IMR-90 (cell line): ENCODE data around the gene TMEM240. TPM values are rescaled to one million over a fixed set of nuclear protein-coding genes. Genes with fewer than 3 reads are reported as not detected.

Experiments
- ATAC-seq: fragments of 200-7000 bp; cut with Tn5 transposase; 2 replicates; pipeline ENCODE4 v1.9.1; 2020; ENCODE audit warnings: low read depth, mild to moderate bottlenecking, moderate library complexity
- BruUV-seq: library from RNA; stranded (reverse); fragments of 400-500 nt; replicated peaks from 2 replicates; lab custom pipeline; 2021; lab: Mats Ljungman, UMichigan
- CTCF ChIA-PET: fragments of 300-600 bp; formaldehyde crosslinking; extraction: SDS; loops from one replicate; lab custom pipeline; 2021; ENCODE audit warnings: antibody characterized with exemption; lab: Yijun Ruan, JAX
- POLR2A ChIA-PET: fragments of 300-600 bp; sonication (Branson Sonifier 250); formaldehyde crosslinking; loops from one replicate; lab custom pipeline; 2022; ENCODE audit warnings: antibody characterized with exemption; ENCODE audit not compliant: unreplicated experiment; lab: Charles Lee
- DNase-seq: peaks from one replicate; pipeline ENCODE4 v3.0.0; 2013
- H2AFZ ChIP-seq: replicated peaks from 2 replicates; pipeline ENCODE3; 2013; ENCODE audit warnings: low read length, mild to moderate bottlenecking; ENCODE audit not compliant: poor library complexity
- H2AK5ac ChIP-seq: 2 replicates; pipeline ENCODE4 v1.6.1; 2013; ENCODE audit warnings: low read depth, low read length, inconsistent platforms
- H2AK9ac ChIP-seq: replicated peaks from 2 replicates; pipeline ENCODE3; 2013; ENCODE audit warnings: mild to moderate bottlenecking, low read depth, low read length, moderate library complexity; ENCODE audit not compliant: poor library complexity
- H2BK120ac ChIP-seq: 2 replicates; pipeline ENCODE4 v1.6.1; 2013; ENCODE audit warnings: low read depth, low read length, inconsistent platforms
- H2BK15ac ChIP-seq: 3 replicates; pipeline ENCODE4 v1.6.1; 2013; ENCODE audit warnings: low read depth, low read length, inconsistent platforms
- H2BK20ac ChIP-seq: 2 replicates; pipeline ENCODE4 v1.6.1; 2013; ENCODE audit warnings: low read depth, mild to moderate bottlenecking, inconsistent platforms, low read length, moderate library complexity
- H2BK5ac ChIP-seq: 2 replicates; pipeline ENCODE4 v1.6.1; 2013; ENCODE audit warnings: mild to moderate bottlenecking, low read depth, low read length, inconsistent platforms; ENCODE audit not compliant: poor library complexity, severe bottlenecking
- H3K14ac ChIP-seq: replicated peaks from 2 replicates; pipeline ENCODE4 v1.6.1; 2013; ENCODE audit warnings: low read depth, low read length, inconsistent platforms
- H3K18ac ChIP-seq: 2 replicates; pipeline ENCODE4 v1.6.1; 2013; ENCODE audit warnings: low read depth, low read length, control low read depth
- H3K23ac ChIP-seq: 2 replicates; pipeline ENCODE4 v1.6.1; 2013; ENCODE audit warnings: low read depth, low read length, inconsistent platforms
- H3K27ac ChIP-seq: 2 replicates; pipeline ENCODE4 v1.5.1; 2013; ENCODE audit warnings: mild to moderate bottlenecking, control low read depth, low read length; ENCODE audit not compliant: insufficient read depth
- H3K27me3 ChIP-seq: 2 replicates; pipeline ENCODE4 v1.6.1; 2013; ENCODE audit warnings: low read length; ENCODE audit not compliant: control insufficient read depth, insufficient read depth
- H3K36me3 ChIP-seq: 2 replicates; pipeline ENCODE4 v1.6.1; 2013; ENCODE audit warnings: low read length, mixed read lengths; ENCODE audit not compliant: control insufficient read depth, insufficient read depth
- H3K4ac ChIP-seq: 2 replicates; pipeline ENCODE4 v1.6.1; 2013; ENCODE audit warnings: low read depth, low read length, inconsistent platforms
- H3K4me1 ChIP-seq: 2 replicates; pipeline ENCODE4 v1.6.1; 2013; ENCODE audit warnings: low read length, mixed read lengths; ENCODE audit not compliant: control insufficient read depth, insufficient read depth
- H3K4me2 ChIP-seq: 2 replicates; pipeline ENCODE4 v1.6.1; 2013; ENCODE audit warnings: low read depth, mild to moderate bottlenecking, control low read depth, low read length, moderate library complexity
- H3K4me3 ChIP-seq: 2 replicates; pipeline ENCODE4 v1.5.1; 2013; ENCODE audit warnings: low read depth, mild to moderate bottlenecking, control low read depth, low read length, moderate library complexity; ENCODE audit not compliant: insufficient read depth
- H3K56ac ChIP-seq: 2 replicates; pipeline ENCODE4 v1.6.1; 2013; ENCODE audit warnings: low read length, inconsistent platforms; ENCODE audit not compliant: insufficient read depth; ENCODE audit errors: extremely low read depth
- H3K79me1 ChIP-seq, 2 experiments: 2 replicates each; pipeline ENCODE4 v1.6.1; 2013; ENCODE audit warnings: low read length in 2 of 2, inconsistent platforms in 1 of 2, low read depth in 1 of 2
- H3K9ac ChIP-seq: 2 replicates; pipeline ENCODE4 v1.6.1; 2013; ENCODE audit warnings: low read depth, low read length, control low read depth
- H3K9me1 ChIP-seq: 2 replicates; pipeline ENCODE4 v1.6.1; 2013; ENCODE audit warnings: low read length, inconsistent platforms; ENCODE audit not compliant: insufficient read depth
- H3K9me3 ChIP-seq: 2 replicates; pipeline ENCODE4 v1.6.1; 2013; ENCODE audit warnings: low read length; ENCODE audit not compliant: control insufficient read depth, insufficient read depth
- H4K20me1 ChIP-seq: 2 replicates; pipeline ENCODE4 v1.6.1; 2013; ENCODE audit warnings: low read length, inconsistent platforms; ENCODE audit not compliant: insufficient read depth
- H4K5ac ChIP-seq: 2 replicates; pipeline ENCODE4 v1.6.1; 2013; ENCODE audit warnings: mild to moderate bottlenecking, low read depth, low read length, control low read depth
- H4K8ac ChIP-seq, 2 experiments: 2 replicates each; pipeline ENCODE4 v1.6.1; 2013; ENCODE audit warnings: low read depth in 2 of 2, low read length in 2 of 2, control low read depth in 1 of 2, inconsistent platforms in 1 of 2
- H4K91ac ChIP-seq: 2 replicates; pipeline ENCODE4 v1.6.1; 2013; ENCODE audit warnings: low read depth, low read length, inconsistent platforms; ENCODE audit not compliant: insufficient read depth
- BHLHE40 ChIP-seq: fragments of 150-350 bp; IDR thresholded peaks from 2 replicates; pipeline ENCODE4 v1.6.1; 2016; ENCODE audit warnings: mild to moderate bottlenecking, low read depth, low read length
- CEBPB ChIP-seq: IDR thresholded peaks from 2 replicates; pipeline ENCODE4 v1.6.1; 2012; ENCODE audit warnings: low read depth, low read length, improper control_type of control experiment
- CHD1 ChIP-seq: IDR thresholded peaks from 2 replicates; pipeline ENCODE4 v1.6.1; 2012; ENCODE audit warnings: low read depth, low read length, improper control_type of control experiment
- FOS ChIP-seq: fragments of 150-350 bp; IDR thresholded peaks from 2 replicates; pipeline ENCODE4 v1.6.1; 2016; ENCODE audit warnings: low read depth, low read length
- MAFK ChIP-seq: IDR thresholded peaks from 2 replicates; pipeline ENCODE4 v1.6.1; 2012; ENCODE audit warnings: low read depth, low read length, improper control_type of control experiment
- MAZ ChIP-seq: IDR thresholded peaks from 2 replicates; pipeline ENCODE4 v1.6.1; 2012; ENCODE audit warnings: low read depth, mild to moderate bottlenecking, low read length, improper control_type of control experiment, moderate library complexity, borderline replicate concordance
- MXI1 ChIP-seq: IDR thresholded peaks from 2 replicates; pipeline ENCODE4 v1.6.1; 2012; ENCODE audit warnings: low read depth, mild to moderate bottlenecking, low read length, moderate library complexity, borderline replicate concordance
- NFE2L2 ChIP-seq: fragments of 150-350 bp; IDR thresholded peaks from 2 replicates; pipeline ENCODE4 v1.6.1; 2016; ENCODE audit warnings: low read depth, mild to moderate bottlenecking, low read length
- RAD21 ChIP-seq: IDR thresholded peaks from 2 replicates; pipeline ENCODE4 v1.6.1; 2012; ENCODE audit warnings: low read length, improper control_type of control experiment
- RCOR1 ChIP-seq: IDR thresholded peaks from 2 replicates; pipeline ENCODE4 v1.6.1; 2012; ENCODE audit warnings: mild to moderate bottlenecking, low read length, improper control_type of control experiment; ENCODE audit not compliant: insufficient replicate concordance
- RFX5 ChIP-seq: IDR thresholded peaks from 2 replicates; pipeline ENCODE4 v1.8.0; 2012; ENCODE audit warnings: low read depth, mild to moderate bottlenecking, low read length, moderate library complexity
- SMC3 ChIP-seq: fragments of 150-350 bp; IDR thresholded peaks from 2 replicates; pipeline ENCODE4 v1.6.1; 2016; ENCODE audit warnings: low read depth, mild to moderate bottlenecking, antibody characterized with exemption, low read length, moderate library complexity
- WGBS, 2 experiments: methylation state at CpG; one replicate each; pipeline versions ENCODE4 v1.1.5 to v1.1.7; 2013; ENCODE audit warnings: missing lambda C conversion rate in 2 of 2; ENCODE audit not compliant: insufficient read length in 1 of 2; ENCODE audit errors: extremely low coverage in 2 of 2; 5-methylcytosine and 5-hydroxymethylcytosine counted together
- dilution Hi-C: fragments of 300-500 bp; cut with HindIII; formaldehyde crosslinking; loops from one replicate; pipeline ENCODE4 v1.14.3; 2018; ENCODE audit warnings: low sequenced_read_pairs; ENCODE audit not compliant: unreplicated experiment
- in situ Hi-C: fragments of 300-500 bp; cut with MboI; formaldehyde crosslinking; loops from 3 replicates; pipeline ENCODE4 v1.14.3; 2019; ENCODE audit warnings: low sequenced_read_pairs, inconsistent platforms, mixed read lengths
- intact Hi-C: fragments of 100-400 bp; cut with micrococcal nuclease; formaldehyde crosslinking; loops from 2 replicates; pipeline ENCODE4 v1.10.0; 2022
- polyA plus RNA-seq, 3 experiments: library from polyadenylated mRNA; depleted of rRNA; stranded (reverse); fragments of >200 nt; gene quantifications; 2 replicates each; pipeline ENCODE4 v1.2.3, GENCODE V29; 2012; ENCODE audit warnings: low replicate concordance in 1 of 3
- total RNA-seq: library from RNA; depleted of rRNA; stranded (reverse); fragments of >200 nt; gene quantifications from 2 replicates; pipeline ENCODE4 v1.2.3, GENCODE V29; 2012
- TF ChIP-seq, protein P1 (sequence below): fragments of 150-350 bp; IDR thresholded peaks from 2 replicates; pipeline ENCODE4 v1.6.1; 2016; ENCODE audit warnings: low read depth, mild to moderate bottlenecking, low read length, moderate library complexity, borderline replicate concordance
- TF ChIP-seq, protein P2 (sequence below): fragments of 150-350 bp; IDR thresholded peaks from 2 replicates; pipeline ENCODE4 v1.6.1; 2017; ENCODE audit warnings: mild to moderate bottlenecking, antibody characterized with exemption, low read length, low read depth
- TF ChIP-seq, protein P3 (sequence below): conservative IDR thresholded peaks from 2 replicates; pipeline ENCODE4 v1.5.1; 2012; ENCODE audit warnings: mild to moderate bottlenecking, low read depth, low read length, improper control_type of control experiment

Gene TMEM240
- total and polyA plus RNA-seq, 2 of the 4 experiments (the other 2 are of a cell fraction), result 1.6 to 7.6 TPM

DNA sequence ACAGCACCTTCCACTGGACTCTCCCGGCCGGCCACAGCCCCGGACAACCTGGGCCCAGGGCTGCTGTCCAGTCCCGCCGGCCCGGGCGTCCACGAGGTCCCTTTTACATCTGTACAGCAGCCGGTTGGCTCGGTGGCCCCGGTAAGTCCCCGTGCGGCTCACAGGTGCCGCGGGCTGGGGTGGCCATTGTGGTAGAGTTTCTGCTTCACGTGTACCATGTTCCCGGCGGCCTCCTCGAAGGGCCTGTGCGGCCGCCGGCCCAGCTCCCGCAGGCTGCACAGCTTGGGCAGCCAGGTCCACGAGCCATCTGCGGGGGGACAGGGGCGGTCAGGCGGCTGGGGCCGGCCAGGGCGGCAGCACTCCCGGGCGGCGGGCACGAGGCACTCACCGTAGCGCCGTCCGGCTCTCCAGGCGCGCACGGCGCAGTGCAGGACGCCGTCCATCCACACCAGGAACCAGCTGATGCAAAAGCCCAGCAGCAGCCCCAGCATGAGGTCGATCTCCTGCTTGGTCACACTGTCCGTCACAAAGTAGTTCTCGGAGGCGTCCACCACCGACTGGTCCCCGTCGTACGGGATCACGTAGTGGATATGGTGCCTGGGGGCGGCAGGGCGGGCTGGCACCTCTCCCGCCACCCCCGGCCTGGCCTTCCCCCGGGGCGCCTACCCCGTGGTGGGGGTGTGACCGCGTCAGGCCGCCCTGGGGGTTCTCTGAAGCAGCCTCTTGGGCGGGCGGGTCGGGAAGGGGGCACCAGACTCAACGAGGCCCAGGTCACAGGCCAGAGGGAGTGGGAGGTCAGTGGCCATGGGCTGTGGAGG, 5.0 kb downstream of the TMEM240 start:
- CTCF ChIA-PET, result no interaction called here
- H3K4me3 ChIP-seq, result no peak overlapping the region
- no peak overlapping the region for H4K8ac ChIP-seq
- WGBS, 2 experiments, result 97% methylated on average over 36 of the region's 66 CpGs; no CpG with 5 or more reads in 1 of the 2 experiments
- H3K4me2 ChIP-seq, result no peak overlapping the region
- H3K18ac ChIP-seq, result no peak overlapping the region
- peaks cover 17% of the 10 kb centered on the region for H3K9me1 ChIP-seq
- H2BK120ac ChIP-seq, result no peak overlapping the region
- no peak overlapping the region for H4K91ac ChIP-seq
- H3K14ac ChIP-seq, result no peak overlapping the region
- H2AK5ac ChIP-seq, result no peak overlapping the region
- no peaks in the 10 kb centered on the region for H3K27me3 ChIP-seq
- H3K79me1 ChIP-seq, result peaks cover 10 to 36% of the 10 kb centered on the region in 2 experiments
- no peak for DNase-seq
- H3K4me1 ChIP-seq, result peaks cover 10% of the 10 kb centered on the region
- no TSS peak for BruUV-seq
- no peak overlapping the region for H3K23ac ChIP-seq
- H2BK20ac ChIP-seq, result no peak overlapping the region
- no peak overlapping the region for H3K27ac ChIP-seq
- peaks cover 26% of the 10 kb centered on the region for H3K36me3 ChIP-seq
- peaks cover 3% of the 10 kb centered on the region for H3K9me3 ChIP-seq
- H3K56ac ChIP-seq, result no peak overlapping the region
- no peak overlapping the region for H3K4ac ChIP-seq
- H2BK15ac ChIP-seq, result no peak overlapping the region
- no peak overlapping the region for H2AK9ac ChIP-seq
- H2BK5ac ChIP-seq, result no peak overlapping the region
- H3K9ac ChIP-seq, result no peak overlapping the region
- dilution Hi-C loops, result no loop called here
- H2AFZ ChIP-seq, result no peak overlapping the region
- in situ Hi-C loops, result no loop called here
- intact Hi-C loops, result no loop called here
- peaks cover 25% of the 10 kb centered on the region for H4K20me1 ChIP-seq
- no peak for ATAC-seq
- POLR2A ChIA-PET, result no interaction called here
- H4K5ac ChIP-seq, result no peak overlapping the region
- TF ChIP-seq FOS (no peak), CHD1 (no peak), MXI1 (no peak), MAFK (no peak), SMC3 (no peak), RAD21 (no peak), NFE2L2 (no peak), RFX5 (no peak), CEBPB (no peak), MAZ (no peak), RCOR1 (no peak), BHLHE40 (no peak)
- TF ChIP-seq, protein P1, sequence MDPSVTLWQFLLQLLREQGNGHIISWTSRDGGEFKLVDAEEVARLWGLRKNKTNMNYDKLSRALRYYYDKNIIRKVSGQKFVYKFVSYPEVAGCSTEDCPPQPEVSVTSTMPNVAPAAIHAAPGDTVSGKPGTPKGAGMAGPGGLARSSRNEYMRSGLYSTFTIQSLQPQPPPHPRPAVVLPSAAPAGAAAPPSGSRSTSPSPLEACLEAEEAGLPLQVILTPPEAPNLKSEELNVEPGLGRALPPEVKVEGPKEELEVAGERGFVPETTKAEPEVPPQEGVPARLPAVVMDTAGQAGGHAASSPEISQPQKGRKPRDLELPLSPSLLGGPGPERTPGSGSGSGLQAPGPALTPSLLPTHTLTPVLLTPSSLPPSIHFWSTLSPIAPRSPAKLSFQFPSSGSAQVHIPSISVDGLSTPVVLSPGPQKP, result no peak
- TF ChIP-seq, protein P2, sequence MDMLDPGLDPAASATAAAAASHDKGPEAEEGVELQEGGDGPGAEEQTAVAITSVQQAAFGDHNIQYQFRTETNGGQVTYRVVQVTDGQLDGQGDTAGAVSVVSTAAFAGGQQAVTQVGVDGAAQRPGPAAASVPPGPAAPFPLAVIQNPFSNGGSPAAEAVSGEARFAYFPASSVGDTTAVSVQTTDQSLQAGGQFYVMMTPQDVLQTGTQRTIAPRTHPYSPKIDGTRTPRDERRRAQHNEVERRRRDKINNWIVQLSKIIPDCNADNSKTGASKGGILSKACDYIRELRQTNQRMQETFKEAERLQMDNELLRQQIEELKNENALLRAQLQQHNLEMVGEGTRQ, result no peak
- TF ChIP-seq, protein P3, sequence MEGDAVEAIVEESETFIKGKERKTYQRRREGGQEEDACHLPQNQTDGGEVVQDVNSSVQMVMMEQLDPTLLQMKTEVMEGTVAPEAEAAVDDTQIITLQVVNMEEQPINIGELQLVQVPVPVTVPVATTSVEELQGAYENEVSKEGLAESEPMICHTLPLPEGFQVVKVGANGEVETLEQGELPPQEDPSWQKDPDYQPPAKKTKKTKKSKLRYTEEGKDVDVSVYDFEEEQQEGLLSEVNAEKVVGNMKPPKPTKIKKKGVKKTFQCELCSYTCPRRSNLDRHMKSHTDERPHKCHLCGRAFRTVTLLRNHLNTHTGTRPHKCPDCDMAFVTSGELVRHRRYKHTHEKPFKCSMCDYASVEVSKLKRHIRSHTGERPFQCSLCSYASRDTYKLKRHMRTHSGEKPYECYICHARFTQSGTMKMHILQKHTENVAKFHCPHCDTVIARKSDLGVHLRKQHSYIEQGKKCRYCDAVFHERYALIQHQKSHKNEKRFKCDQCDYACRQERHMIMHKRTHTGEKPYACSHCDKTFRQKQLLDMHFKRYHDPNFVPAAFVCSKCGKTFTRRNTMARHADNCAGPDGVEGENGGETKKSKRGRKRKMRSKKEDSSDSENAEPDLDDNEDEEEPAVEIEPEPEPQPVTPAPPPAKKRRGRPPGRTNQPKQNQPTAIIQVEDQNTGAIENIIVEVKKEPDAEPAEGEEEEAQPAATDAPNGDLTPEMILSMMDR, result no peak
